Endothelial cell of umbilical vein (primary cell): ENCODE measurements around the gene OBP2B. TPM values are rescaled to one million over a fixed set of nuclear protein-coding genes. Genes with fewer than 3 reads are reported as not detected.
"Not testable (repeated sequence)": the region's sequence is repeated elsewhere in the genome, so short reads cannot be mapped to it uniquely, and the experiment has no call there.

Experiments used
- BruUV-seq: library from RNA; stranded (reverse); fragments of 400-500 nt; replicated peaks from 2 replicates; lab custom pipeline; 2021; lab: Mats Ljungman, UMichigan
- CTCF ChIA-PET: fragments of 300-600, 350-600 bp; sonication (Branson Sonifier 250); formaldehyde crosslinking; loops from one replicate; lab custom pipeline; 2021; ENCODE audit warnings: antibody characterized with exemption, inconsistent platforms; lab: Charles Lee
- POLR2A ChIA-PET: fragments of 300-600, 350-600 bp; sonication (Branson Sonifier 250); formaldehyde crosslinking; loops from one replicate; lab custom pipeline; 2021; ENCODE audit warnings: antibody characterized with exemption, inconsistent platforms; lab: Charles Lee
- DNase-seq: peaks from one replicate; pipeline ENCODE4 v3.0.0-alpha.2; 2011; ENCODE audit warnings: low read depth, low spot score
- FAIRE-seq: peaks from 2 replicates; lab custom pipeline; 2011; peaks lifted over from hg19 to GRCh38; lab: Jason Lieb, UNC
- H2AFZ ChIP-seq: 2 replicates; pipeline ENCODE4 v1.6.0; 2012; ENCODE audit warnings: low read depth, low read length, control low read depth, inconsistent platforms
- H3K27ac ChIP-seq: 2 replicates; pipeline ENCODE4 v1.5.1; 2011; ENCODE audit warnings: low read depth, mild to moderate bottlenecking, control low read depth, low read length, moderate library complexity; ENCODE audit not compliant: insufficient read depth
- H3K27me3 ChIP-seq, 2 experiments: 2 replicates each; pipeline versions ENCODE4 v1.6.0 to v1.6.1; 2011; ENCODE audit warnings: low read length in 2 of 2, mixed read lengths in 1 of 2; ENCODE audit not compliant: control insufficient read depth in 2 of 2, insufficient read depth in 2 of 2
- H3K36me3 ChIP-seq, 2 experiments: 2 replicates in 1 of 2; 3 replicates in 1 of 2; pipeline ENCODE4 v1.5.1; 2011; ENCODE audit warnings: low read length in 2 of 2, mild to moderate bottlenecking in 1 of 2, moderate library complexity in 1 of 2; ENCODE audit not compliant: control insufficient read depth in 2 of 2, insufficient read depth in 2 of 2; ENCODE audit errors: extremely low read depth in 1 of 2
- H3K4me1 ChIP-seq: 3 replicates; pipeline ENCODE4 v1.5.1; 2011; ENCODE audit warnings: mild to moderate bottlenecking, low read length; ENCODE audit not compliant: control insufficient read depth, insufficient read depth; ENCODE audit errors: extremely low read depth
- H3K4me2 ChIP-seq: 2 replicates; pipeline ENCODE4 v1.6.1; 2011; ENCODE audit warnings: low read length, control low read depth, mixed read lengths; ENCODE audit not compliant: insufficient read depth
- H3K4me3 ChIP-seq, 3 experiments: fragments of 200-600 bp in 1 of 3; sonication (generic), shearing (Covaris generic) in 1 of 3; replicated peaks in 1 of 3; 2 replicates each; pipeline ENCODE4 v1.5.1; 2011 to 2016; ENCODE audit warnings: control low read depth in 3 of 3, low read length in 3 of 3, mild to moderate bottlenecking in 2 of 3, inconsistent platforms in 1 of 3, low read depth in 1 of 3, moderate library complexity in 1 of 3; ENCODE audit not compliant: insufficient read depth in 1 of 3
- H3K79me2 ChIP-seq: 2 replicates; pipeline ENCODE4 v1.6.0; 2012; ENCODE audit warnings: low read length, inconsistent platforms; ENCODE audit not compliant: control insufficient read depth, insufficient read depth
- H3K9ac ChIP-seq: replicated peaks from 2 replicates; pipeline ENCODE3; 2011; ENCODE audit warnings: low read length, control low read depth; ENCODE audit not compliant: insufficient read depth; ENCODE audit errors: extremely low read depth
- H3K9me1 ChIP-seq: replicated peaks from 3 replicates; pipeline ENCODE4 v1.6.0; 2011; ENCODE audit warnings: mild to moderate bottlenecking, low read length; ENCODE audit not compliant: control insufficient read depth, insufficient read depth; ENCODE audit errors: extremely low read depth
- H3K9me3 ChIP-seq: replicated peaks from 2 replicates; pipeline ENCODE4 v1.5.1; 2012; ENCODE audit warnings: low read length, inconsistent platforms; ENCODE audit not compliant: control insufficient read depth, insufficient read depth
- H4K20me1 ChIP-seq: replicated peaks from 2 replicates; pipeline ENCODE3; 2011; ENCODE audit warnings: mild to moderate bottlenecking, low read length; ENCODE audit not compliant: control insufficient read depth, insufficient read depth; ENCODE audit errors: extremely low read depth
- JUN ChIP-seq: IDR thresholded peaks from 2 replicates; pipeline ENCODE4 v1.6.1; 2011; ENCODE audit warnings: borderline replicate concordance, low read depth; ENCODE audit not compliant: insufficient read length, insufficient read depth
- MYC ChIP-seq: IDR thresholded peaks from one replicate; pipeline ENCODE4 v1.6.1; 2011; ENCODE audit warnings: mild to moderate bottlenecking, low read depth, low read length
- POLR2A ChIP-seq: IDR thresholded peaks from 2 replicates; pipeline ENCODE4 v1.6.1; 2012; ENCODE audit warnings: low read depth, mild to moderate bottlenecking, control low read depth, low read length
- dilution Hi-C: fragments of 300-500 bp; cut with MboI; formaldehyde crosslinking; loops from one replicate; pipeline ENCODE4 v1.15.0; 2019; ENCODE audit warnings: low sequenced_read_pairs; ENCODE audit not compliant: extremely low pct_ligation_motif_present
- intact Hi-C: fragments of 100-400 bp; cut with micrococcal nuclease; formaldehyde crosslinking; loops from one replicate; pipeline ENCODE4 v1.10.0; 2022
- polyA plus RNA-seq, 4 experiments: library from polyadenylated mRNA; depleted of rRNA in 3 of 4; stranded (reverse) in 3 of 4; unstranded in 1 of 4; fragments of >200 nt; gene quantifications; 2 replicates each; pipeline versions ENCODE4 v1.2.1 to v1.2.3, GENCODE V29; 2011 to 2012; ENCODE audit warnings: missing spikeins in 1 of 4
- total RNA-seq: library from RNA; stranded (reverse); gene quantifications from 2 replicates; pipeline ENCODE4 v1.2.3, GENCODE V29; 2021

OBP2B gene
- total and polyA plus RNA-seq, 2 donors (not counting 3 experiments of a cell fraction or from before 2014, with no cell fraction given): not detected

GRCh38 chr9:133205996-133206931 lies 2.8 kb downstream of the OBP2B start:
- FAIRE-seq (no peak), DNase-seq (no peak)
- Histone ChIP-seq H3K4me3 (no peak overlapping the region), H3K9ac (no peak overlapping the region), H3K4me2 (no peak overlapping the region), H3K9me1 (no peaks in the 10 kb centered on the region), H3K27me3 (peaks cover 0 to 1% of the 10 kb centered on the region in 2 experiments), H3K79me2 (no peaks in the 10 kb centered on the region), H2AFZ (no peak overlapping the region), H3K36me3 (no peaks in the 10 kb centered on the region), H3K4me1 (no peaks in the 10 kb centered on the region), H3K27ac (no peak overlapping the region), H3K9me3 (no peaks in the 10 kb centered on the region), H4K20me1 (no peaks in the 10 kb centered on the region)
- CTCF ChIA-PET: interaction anchor here (0.6 kb wide), 1 partner anchor 9 kb away, joined by 3 read pairs; no protein-coding TSS in a partner anchor
- intact Hi-C loops: no loop called here
- BruUV-seq: no TSS peak
- TF ChIP-seq MYC: no peak
- no peak for TF ChIP-seq POLR2A
- no peak for TF ChIP-seq JUN
- POLR2A ChIA-PET: no interaction called here
- dilution Hi-C loops: no loop called here

GRCh38 chr9:133205481-133205887 lies 3.6 kb downstream of the OBP2B start:
- intact Hi-C loops, H3K9me3 ChIP-seq, H3K4me3 ChIP-seq, H3K27ac ChIP-seq, H3K79me2 ChIP-seq, FAIRE-seq, POLR2A ChIA-PET, H3K9me1 ChIP-seq, dilution Hi-C loops, H3K9ac ChIP-seq, H3K27me3 ChIP-seq, H4K20me1 ChIP-seq, H3K36me3 ChIP-seq, H2AFZ ChIP-seq, H3K4me2 ChIP-seq, DNase-seq, CTCF ChIA-PET, H3K4me1 ChIP-seq, BruUV-seq: not testable (repeated sequence)
